NCI-H2081 (cell line): ENCODE data around the gene ZSCAN30.

Source experiments
- DNase-seq, 2 experiments: peaks; one replicate each; lab custom pipeline; 2025; lab: John Stamatoyannopoulos, UW

The ZSCAN30 gene

DNA sequence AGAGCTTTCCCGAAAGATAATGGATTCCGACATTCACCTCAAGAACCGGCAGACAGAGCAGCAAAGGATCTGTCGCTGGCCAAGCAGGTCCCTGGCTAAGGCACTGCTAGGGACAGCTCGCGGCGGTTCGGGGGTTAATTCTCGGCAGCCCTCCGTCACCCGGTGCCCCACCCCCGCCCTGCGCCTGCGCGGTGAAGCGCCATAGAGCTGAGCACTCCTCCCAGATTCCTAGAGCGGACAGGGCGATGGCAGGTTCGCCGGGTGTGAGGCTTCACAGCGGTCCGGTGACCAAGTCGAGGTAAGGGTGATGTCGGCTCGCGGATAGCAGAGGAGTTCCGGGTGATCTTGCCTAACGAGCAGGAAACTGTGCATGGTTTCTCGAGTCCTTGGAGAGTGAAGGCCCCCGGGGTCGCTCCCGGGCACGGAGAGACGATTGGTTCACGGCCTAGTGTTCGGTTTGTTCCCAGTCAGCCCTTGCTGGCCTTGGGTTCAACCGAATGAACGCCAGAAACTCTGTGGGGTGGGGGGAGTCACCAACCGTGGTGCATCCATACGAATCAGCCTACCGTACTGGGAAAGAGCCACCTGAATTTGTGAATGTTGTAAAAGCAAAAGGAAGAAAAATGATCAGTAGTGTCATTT is at the start of gene ZSCAN30:
ZSCAN30 (minus strand) TSS at position 136 of the 642 bp plus-strand sequence. CDS start 25,877 bp downstream, outside the sequence.
- peak; percentile 93 for DNase-seq

DNA sequence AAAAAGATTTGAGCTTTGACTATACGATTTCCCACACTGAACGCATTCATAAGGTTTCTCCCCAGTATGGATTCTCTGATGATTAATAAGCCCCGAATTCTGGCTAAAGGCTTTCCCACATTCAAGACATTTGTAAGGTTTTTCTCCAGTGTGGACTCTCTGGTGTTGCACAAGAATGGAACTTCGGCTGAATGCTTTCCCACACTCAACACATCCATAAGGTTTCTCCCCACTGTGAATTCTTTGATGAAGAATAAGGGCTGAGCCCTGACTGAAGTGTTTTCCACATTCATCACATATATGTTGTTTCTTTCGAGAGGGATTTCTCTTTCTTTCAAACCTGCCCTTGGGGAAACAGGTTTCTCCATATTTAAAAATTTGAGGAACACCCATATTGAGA is 47.3 kb upstream of the ZSCAN30 start:
- no peak for DNase-seq

DNA sequence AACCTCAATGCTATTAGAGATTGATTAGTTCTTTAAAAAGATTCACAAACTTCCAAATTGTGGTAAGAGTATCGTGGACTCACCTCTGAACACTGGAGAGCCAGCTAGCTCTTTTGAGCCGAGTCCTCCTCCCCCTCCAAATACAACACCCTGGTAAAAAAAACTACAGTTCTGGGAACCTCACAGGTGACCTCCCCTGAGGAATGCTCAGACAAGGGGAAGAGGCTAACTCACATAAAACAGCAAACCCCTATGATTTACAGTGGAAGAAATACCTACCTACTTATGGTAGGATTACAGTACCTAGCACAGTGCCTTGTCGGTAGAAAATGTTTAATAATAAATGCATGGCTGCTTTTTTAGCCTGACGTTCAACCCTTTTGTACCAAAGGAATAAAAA is 45.8 kb upstream of the ZSCAN30 start:
- DNase-seq = no peak

DNA sequence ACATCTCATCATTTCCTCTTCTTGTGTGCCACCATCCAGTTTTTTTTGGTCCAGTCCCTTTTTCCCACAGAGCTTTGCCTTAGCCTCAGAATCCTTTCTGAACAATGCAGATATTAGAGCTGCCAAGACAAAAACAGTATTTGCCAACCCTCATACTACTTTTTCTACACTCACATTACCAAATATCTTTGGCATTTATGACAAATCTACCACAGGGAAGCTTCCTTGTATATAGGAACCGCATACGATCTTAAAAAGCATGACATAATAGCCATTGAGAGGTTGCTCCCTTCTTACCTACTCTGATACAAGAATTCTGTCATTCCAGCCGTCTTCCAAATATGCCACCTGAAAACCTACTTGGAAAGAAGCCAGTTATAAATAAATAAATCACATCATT is 44.8 kb upstream of the ZSCAN30 start:
- no peak for DNase-seq

DNA sequence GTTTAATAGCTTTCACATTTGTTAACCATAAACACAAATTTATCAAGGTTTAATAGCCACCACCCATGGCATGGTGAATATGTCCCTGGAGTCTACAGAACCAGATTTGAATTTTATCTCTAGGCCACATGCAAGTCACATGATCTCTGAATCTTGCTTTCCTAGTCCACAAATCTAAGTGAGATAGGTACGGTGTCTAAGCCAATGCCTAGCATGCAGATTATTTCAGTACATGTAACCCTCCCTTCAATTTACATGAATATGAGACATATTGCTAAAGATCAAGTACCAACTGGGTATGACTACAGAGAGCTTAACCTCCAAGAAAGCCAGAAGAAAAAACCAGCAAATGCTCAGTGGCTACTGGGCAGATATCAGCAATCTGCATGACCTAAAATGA is 44.2 kb upstream of the ZSCAN30 start:
- no peak for DNase-seq

DNA sequence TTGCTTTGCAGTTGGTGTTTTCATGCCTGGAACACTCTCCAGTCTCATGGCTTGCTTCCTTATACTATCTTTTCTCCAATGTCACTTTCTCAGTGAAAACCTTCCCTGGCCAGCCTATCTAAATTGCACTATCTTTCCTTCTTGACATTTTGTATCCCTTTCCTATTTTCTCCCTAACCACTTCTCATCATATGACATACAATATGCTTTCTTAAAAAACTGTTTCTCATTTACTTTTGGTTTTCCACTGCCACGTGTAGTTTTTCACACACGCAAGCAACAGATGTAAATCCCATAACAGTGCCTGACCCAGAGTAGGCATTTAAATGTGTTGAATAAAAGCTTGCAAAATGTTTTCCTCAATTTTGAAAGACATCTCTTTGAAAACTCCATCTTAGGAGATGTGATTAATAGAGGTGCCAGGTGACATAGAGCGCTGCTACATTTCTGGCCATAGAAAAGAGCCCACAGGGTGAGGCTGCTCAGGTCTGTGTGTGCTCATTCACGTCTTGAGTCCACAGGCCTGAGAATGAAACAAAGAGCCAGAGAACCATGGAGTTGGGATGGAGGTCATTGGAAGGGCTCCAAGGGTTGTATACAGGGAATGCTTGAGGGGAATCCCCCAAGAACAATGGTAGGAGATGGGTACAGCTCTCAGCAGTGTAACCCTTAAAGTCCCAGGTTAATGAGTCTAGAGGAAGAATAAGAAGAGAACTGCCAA is 41.5 kb upstream of the ZSCAN30 start:
- DNase-seq = no peak

DNA sequence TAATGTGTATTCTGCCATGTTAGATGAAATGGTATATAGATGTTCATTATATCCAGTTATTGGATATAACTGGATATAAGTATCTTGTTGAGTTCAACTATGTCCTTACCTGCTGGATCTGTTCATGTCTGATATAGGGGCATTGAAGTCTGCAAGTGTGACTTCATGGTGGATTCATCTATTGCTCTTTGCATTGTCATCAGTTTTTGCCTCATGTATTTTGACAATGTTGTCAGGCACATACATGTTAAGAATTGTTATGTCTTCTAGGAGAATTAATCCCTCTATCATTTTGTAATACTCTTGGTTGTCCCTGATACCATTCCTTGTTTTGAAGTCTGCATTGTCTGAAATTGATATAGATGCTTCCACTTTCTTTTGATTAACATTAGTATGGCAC is 38.8 kb upstream of the ZSCAN30 start:
- DNase-seq = no peak

DNA sequence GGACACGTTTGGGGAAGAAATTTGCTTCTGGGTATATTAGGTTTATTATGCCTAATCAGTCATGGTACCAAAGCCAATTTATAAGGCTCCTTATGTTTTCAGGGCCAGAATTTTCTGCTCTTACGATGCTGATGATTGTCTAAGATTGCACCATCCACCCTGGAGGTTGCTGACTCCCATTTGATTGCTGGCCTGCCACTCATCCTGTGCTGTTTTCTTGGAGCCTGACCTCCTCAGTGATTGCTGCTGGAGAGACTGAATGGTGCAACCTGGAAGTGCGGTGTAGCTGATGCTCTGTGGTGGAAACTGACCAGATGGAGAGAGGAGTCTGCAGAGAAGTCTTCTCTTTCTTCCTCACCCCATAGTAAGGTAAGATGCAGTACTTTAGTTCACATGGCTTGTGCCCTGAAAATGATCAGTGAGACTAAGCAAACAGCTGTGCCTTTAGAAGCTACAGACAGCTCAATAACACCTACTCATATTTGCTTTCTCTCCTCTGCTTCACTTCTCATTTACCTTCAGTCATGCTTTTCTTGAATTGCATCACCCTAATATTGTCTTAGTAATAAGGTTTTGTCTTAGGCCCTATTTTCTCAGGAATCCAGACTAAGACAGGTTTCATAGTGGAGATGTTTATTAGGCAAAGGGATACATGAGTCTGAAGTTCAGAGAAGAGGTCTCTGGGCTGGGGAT is 36.8 kb upstream of the ZSCAN30 start:
- DNase-seq = no peak

DNA sequence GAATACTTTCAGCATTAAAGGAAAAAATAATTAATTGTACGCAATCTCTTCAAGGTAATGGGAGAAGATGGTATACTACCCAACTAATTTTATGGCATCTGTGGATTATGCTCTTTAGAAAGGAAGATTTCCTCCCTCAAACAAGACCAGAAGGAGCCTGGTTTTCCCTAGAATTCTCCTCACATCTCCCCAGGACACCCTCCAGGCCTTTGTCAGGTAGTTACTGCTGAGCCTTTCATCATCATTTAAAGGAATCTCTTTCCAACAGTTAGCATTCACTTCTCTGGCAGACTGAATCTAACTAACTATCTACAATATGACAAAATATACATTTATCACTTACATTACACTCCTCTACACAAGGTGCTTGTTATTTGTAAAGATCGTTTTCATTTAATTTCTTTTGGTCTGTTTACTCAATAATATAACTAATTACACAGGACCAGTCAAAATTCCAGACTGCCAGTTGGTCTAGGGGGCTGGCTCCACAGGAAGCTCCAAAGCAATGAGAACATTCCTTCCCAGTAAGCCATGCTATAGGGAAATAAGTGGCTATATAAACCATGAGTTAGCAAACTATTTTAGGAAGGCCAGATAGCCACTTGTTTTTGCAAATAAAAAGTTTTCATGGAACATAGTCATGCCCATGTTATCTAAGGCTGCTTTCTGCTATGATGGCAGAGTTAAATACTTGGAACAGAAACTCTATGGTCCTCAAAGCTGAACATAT is 35.1 kb upstream of the ZSCAN30 start:
- no peak for DNase-seq

DNA sequence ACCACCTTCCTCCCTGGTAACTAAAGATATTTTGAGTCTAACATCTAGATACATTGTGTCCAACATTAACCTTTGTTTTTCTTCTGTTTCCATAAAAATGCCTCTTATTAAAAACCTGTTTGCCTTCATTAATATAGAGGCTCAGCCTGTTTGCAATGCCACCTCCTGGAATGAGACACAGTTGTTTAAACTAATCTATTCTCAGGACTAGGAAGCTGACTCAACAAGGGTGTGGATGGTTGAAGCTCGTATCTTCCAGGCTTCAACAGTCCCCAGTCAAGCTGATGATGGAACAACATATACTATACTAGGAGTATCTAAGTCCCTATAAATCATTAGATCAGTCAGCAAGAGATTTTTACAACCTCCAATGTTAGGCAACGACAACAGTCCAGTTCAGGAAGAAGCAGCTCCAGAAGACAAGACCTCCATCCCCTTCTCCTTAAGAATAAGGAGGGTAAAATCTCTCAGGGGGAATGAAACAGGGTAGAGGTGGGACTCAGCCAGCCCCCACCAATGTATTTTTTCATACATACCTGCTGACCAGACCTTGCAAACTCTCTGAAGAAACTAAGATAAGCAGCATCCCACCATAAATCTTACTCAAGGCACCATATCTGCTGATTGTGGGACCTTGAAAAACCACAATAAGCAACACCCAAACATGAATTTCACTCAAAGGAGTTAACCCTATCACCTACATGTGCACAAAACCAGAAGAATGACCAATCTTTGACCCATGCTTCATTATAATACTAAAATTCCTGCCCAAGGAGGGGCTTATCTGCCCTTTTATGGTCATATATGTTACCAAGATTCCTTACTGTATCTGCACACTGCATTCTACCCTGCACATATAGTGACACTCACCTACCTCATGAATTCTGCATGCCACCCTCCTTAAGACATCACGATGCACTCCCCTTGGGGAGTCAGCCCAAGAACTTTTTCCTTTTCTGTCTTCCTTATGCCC is 32.7 kb upstream of the ZSCAN30 start:
- no peak for DNase-seq

DNA sequence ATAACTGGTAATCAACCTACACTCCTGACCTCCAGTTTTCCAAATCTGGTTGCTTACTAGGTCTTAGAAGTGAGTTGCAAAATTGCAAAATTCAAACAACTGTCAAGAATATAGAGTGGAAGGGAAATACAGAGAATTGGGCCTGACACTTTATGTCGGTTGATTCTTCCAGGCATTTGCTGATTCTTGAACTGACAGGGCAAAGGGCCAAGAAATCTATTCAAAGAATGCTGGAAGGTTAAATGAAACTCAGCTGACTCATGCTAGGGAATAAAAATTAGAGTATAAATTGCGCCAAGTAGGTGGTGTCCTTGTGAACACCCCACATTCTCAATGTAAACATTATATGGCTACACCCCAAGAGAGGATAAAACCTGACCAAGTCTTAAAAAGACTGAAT is 21.5 kb upstream of the ZSCAN30 start:
- DNase-seq = no peak

DNA sequence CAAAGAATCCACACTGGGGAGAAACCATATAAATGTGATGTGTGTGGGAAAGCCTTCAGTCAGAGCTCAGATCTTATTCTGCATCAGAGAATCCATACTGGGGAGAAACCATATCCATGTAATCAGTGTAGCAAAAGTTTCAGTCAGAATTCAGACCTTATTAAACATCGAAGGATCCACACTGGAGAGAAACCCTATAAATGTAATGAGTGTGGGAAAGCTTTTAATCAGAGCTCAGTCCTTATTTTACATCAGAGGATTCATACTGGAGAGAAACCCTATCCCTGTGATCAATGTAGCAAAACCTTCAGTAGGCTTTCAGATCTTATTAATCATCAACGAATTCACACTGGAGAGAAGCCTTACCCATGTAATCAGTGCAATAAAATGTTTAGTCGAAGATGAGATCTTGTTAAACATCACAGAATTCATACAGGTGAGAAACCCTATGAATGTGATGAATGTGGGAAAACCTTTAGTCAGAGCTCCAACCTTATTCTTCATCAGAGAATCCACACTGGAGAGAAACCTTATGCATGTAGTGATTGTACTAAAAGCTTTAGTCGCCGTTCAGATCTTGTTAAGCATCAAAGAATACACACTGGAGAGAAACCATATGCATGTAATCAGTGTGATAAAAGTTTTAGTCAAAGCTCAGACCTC is 16.7 kb upstream of the ZSCAN30 start:
- no peak for DNase-seq

DNA sequence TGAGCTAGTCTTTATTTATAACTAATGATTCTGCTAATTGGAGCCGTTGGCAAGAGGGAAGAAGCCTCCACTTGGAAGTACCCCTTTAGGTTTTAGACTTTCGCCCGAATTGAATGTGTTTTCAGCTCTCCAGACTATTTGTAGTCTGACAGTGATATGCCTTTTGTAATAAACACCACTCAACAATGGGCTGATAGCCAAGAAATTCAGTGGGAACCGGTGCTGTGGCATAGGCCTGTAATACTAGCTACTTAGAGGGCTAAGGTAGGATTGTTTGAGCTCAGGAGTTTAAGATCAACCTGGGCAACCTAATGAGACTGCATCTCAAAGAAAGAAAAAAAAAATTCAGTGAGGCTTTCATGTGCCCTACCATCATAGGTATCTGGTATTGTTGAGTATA is 13.6 kb upstream of the ZSCAN30 start:
- DNase-seq = no peak

DNA sequence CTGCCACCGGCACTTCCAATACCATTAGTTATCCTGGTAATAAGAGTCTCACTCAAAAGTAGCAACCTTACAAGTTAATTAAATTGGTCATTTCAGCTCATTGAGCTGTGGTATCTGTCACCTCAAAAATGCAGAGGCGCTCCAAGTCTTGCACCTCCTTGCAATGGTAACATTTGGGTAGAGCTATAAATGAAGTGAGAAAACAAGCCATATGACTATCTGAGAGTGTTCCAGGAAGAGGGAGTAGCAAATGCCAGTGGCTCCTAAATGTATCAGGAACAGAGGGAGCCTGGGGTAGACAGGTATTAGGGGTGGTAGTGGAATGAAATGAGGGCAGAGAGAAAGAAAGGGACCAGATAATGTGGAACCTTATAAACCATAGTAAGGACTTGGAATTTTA is 6.0 kb upstream of the ZSCAN30 start:
- no peak for DNase-seq

DNA sequence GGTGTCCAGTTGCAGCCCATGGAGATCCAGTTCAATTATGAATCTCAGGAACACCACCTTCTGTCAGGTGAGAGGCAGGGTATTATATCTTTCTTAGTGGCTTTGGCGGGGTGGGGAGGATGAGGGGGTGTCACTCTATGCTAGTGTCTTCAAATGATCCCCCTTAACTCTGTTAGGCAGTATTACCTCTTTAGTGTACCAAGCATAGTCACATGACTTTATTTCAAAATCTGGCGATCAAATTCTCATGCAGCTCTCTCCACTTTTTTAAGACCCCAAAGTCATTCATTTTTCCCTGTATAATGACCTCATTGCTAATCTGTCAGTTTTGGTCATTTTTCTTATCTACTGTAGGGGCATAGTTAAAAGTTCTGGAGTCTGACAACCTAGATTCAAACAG is 1.1 kb upstream of the ZSCAN30 start:
- no peak for DNase-seq

DNA sequence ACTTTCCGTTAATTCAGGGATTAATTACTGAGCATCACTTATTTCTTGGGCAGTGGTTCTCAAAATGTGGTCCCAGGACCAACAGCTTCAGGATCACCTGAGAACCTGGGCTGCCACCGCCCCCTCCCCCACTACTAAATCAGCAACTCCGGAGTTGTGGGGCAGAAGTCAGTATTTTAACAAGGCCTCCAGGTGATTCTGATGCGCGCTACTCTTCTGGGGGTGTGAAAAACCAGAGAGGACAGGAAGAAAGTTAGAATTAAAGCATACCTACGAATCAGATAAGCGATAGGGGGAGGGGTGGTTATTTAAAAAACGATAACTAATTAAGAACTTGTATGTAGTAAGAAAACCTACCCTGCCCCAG is 319 bp downstream of the ZSCAN30 start:
- DNase-seq = peak in 1 of 2 experiments; percentile 32

DNA sequence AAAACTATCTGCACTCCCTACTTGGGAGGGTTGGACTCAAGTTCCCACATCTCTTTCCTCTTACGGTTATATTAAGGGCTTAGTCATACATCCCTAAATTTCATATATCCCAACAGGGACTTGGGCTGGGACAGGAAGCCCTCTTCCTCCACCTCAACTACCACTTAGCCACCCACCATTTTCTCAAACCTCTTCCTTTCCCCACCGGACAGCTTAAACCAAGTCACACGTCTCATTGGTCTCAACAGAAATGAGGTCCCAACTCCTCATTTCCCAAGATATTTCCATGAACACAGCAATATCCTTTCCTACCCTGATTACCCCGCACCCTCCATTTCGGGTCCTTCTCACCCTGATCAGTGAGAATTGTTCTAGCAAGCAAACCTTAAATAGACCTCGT is 736 bp downstream of the ZSCAN30 start:
- DNase-seq = no peak

DNA sequence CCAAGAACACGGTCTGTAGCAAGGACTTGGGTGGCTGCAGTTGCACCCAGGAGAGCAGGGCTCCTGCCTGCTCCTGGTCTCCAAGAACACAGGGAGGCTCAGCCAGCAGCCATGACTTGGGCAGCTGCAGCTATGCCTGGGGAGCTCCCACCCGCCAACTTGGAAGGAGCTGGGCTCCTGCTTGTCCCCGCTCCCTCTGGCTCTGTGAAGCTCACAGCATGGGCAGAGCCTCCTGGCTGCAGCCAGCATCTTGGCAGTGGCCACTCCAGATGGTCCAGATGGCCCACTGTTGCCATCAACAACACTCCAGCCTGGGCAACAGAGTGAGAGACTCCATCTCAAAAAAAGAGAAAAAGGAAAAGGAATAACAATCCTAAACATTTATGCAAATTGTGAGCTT is 5.2 kb downstream of the ZSCAN30 start:
- DNase-seq = no peak

DNA sequence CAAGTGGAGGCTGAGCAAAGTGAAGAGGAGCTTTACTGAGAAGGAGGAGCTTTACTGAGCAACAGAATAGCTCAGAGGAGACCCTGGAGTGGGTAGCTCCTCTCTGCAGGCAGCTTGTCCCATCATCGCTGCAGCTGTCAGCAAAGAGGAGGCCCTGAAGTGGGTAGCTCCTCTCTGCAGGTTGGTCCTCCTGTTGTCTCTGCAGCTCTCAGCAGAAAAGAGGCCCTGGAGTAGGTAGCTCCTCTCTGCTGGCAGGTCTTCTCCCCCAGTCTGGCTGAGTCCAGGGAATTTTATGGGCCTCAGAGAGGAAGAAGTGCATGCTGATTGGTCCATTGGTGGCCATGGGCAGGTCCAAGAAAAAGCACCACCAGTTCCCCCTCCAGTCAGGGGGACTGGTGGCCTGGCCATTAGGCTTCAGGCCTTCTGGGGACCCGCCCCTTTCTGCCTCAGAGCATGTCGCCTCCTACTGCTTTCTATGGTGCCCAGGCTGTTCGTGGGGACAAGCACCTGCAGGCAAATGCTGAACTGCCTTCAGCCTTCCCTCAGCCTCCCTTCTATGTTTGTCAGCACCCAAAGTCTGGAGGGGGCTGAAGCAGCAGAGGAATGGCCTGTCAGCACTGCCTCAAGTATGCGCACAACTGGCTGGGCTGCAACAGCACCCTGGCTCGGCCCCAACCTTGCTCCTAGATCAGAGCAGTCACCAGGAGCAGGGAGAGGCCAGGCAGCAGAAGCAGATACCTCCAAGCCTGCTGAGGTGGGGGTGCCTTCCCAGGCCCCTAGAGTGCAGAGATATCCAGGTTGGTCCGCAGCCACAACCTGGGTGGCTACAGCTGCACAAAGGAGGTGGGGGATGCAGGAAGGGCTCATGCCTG is 5.9 kb downstream of the ZSCAN30 start:
- DNase-seq = no peak

DNA sequence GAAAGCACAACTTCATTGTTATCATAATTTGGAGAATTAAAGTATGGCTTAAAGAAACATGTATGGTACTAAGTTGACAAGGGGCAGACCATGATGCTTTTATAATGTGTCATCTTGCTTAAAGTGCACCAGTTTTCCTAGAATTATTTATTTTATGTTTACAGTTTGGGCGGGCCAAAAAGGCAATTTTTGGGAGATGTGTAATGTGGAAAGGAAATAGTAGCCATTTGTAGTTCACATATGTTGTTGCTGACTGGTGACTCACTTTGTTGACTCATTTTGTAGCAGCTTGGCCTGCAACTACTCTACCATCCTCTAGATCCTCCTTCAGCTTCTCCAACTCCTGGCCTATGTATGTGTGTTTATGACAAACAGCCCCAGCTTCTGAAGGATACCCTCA is 7.7 kb downstream of the ZSCAN30 start:
- DNase-seq = no peak
